ENCODE measurements around the gene ASB3.

Gene ASB3

DNA sequence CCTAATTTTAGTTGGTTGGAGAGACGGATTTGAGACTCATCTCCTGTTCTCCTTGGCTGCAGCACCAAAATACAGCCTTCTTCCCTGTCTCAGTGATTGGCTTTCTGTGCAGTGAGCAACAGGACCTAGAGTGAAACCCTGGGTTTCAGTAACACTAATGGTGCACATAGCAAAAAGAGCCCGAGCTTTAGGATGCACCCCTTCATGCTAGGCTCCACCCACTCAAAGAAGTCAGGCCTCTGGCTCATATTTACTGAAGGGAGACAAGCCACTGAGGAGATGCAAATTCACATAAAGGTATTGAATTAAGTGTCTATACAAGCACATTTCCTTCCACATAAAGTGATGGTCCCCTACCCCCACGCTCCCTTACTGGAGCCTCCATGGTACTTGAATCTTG, 151.1 kb downstream of the ASB3 start:
- H3K4me3 ChIP-seq = no peak overlapping the region
- DNase-seq (ENCODE audit: low spot score) = no peak
- H3K27ac ChIP-seq = no peak overlapping the region
- TF ChIP-seq CTCF (IDR thresholded peaks at IDR 0.05) = no peak

GRCh38 chr2:53633441-53633840, 153.3 kb downstream of the ASB3 start:
- no peak for TF ChIP-seq CTCF (IDR thresholded peaks at IDR 0.05)
- no peak overlapping the region for H3K27ac ChIP-seq
- no peak for DNase-seq (ENCODE audit: low spot score)
- no peak overlapping the region for H3K4me3 ChIP-seq

DNA sequence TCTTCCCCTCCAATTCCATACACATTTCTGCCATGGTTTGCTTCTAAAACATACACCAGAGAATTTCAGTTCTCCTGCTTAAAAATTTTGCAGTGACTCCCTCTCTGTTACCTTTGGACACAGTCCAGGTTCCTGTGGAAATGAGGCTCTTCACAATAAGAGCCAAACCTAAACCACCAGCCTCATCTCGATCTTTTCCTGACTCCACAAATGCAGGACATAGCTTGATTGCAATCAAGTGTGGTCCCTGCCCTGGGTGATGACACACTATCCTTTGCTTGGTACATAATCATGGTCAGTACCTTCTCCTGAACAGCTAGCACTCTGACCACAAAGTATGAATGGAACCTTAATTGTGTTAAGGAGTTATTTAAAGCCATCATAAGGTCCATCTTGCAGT, 154.0 kb downstream of the ASB3 start:
- Histone ChIP-seq H3K4me3 (no peak overlapping the region), H3K27ac (no peak overlapping the region)
- DNase-seq (ENCODE audit: low spot score) = no peak
- TF ChIP-seq CTCF (IDR thresholded peaks at IDR 0.05) = no peak

- Histone ChIP-seq H3K4me3 (no peak overlapping the region), H3K27ac (no peak overlapping the region)
- TF ChIP-seq CTCF (IDR thresholded peaks at IDR 0.05) = no peak
- DNase-seq (ENCODE audit: low spot score) = no peak
Observed at GRCh38 chr2:53632126-53632460, 154.7 kb downstream of the ASB3 start.

DNA sequence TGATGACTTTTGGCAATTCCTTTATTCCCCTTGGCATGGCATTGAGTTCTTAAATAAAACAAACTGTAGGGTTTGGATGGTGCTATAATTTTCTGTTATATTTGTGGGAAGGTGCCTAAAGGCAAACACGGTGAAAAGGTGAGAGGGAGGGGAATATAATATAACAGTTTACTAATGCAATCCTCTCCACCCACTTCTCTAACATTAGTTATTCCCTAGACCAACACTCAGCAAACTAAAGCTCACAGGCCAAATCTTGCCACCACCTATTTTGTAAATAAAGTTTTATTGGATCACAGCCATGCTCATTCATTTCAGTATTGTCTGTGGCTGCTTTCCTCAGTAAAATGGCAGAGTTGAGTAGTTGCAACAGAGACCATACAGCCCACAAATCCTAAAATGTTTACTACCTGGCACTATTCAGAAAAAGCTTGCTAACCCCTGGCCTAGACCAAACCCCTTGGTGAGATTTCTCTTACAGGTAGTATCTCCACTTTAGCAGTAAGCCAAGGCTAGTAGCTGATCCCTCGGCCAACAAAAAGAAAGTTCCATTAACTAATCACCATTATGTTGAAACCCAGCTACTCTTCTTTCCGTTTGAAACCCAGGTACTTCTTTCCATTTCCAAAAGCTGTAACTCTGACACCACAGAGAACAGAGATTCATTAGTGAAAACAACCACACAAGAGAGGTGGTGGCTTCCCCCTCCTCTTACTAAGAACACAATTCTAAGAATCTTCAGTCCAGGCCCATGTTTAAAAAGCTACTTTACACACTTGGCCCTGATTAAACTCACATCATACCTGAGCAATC, 155.2 kb downstream of the ASB3 start:
- H3K27ac ChIP-seq = no peak overlapping the region
- DNase-seq (ENCODE audit: low spot score) = no peak

GRCh38 chr2:53630026-53630606, 156.6 kb downstream of the ASB3 start:
- H3K4me3 ChIP-seq = no peak overlapping the region
- DNase-seq (ENCODE audit: low spot score) = no peak
- H3K27ac ChIP-seq = no peak overlapping the region
- TF ChIP-seq CTCF (IDR thresholded peaks at IDR 0.05) = no peak

More for the DNA sequence above, 155.2 kb downstream of the ASB3 start:
- H3K4me3 ChIP-seq = no peak overlapping the region
- TF ChIP-seq CTCF (IDR thresholded peaks at IDR 0.05) = no peak

DNA sequence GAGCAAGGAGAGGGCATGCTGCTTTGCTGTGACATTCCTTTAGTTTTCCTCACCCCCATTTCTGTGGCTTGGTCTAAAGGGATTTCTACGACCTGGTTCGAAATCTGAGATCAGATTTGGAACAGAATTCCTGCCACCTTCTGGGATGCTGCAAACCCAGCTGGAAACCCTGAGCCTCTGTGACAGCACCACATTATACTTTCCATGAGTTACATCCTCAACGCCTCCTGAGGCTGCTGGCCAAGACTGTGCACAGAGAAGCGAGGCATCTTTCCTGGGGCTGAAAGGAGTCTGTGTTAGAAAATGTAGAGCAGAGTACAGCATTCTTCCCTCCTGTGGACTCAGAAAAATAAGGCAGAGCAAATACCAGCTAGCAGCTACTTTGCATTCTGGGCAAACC, 157.3 kb downstream of the ASB3 start:
- no peak for DNase-seq (ENCODE audit: low spot score)
- H3K27ac ChIP-seq = no peak overlapping the region
- TF ChIP-seq CTCF (IDR thresholded peaks at IDR 0.05) = no peak
- H3K4me3 ChIP-seq = no peak overlapping the region

Measured in coronary artery (tissue), 2 donors.